ENCODE data around the gene ASCL2.
"Not testable (repeated sequence)": the region's sequence is repeated elsewhere in the genome, so short reads cannot be mapped to it uniquely, and the experiment has no call there.

The ASCL2 gene

DNA sequence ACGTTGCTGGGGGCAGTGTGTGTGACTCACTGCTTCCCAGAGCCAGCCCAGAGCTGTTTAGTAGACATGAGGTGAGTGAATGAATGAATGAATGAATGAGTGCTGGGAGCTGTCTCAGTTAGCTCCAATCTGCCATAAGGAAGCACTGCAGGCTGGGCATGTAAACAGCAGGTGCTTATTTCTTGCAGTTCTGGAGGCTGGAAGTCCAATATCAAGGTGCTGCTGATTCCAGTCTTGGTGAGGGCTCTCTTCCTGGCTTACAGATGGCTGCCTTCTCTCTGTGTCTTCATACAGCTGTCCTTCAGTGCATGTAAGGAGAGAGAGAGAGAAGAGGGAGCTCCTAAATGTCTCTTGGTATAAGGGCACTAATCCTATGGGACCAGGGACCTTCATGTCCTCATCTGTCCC is 27.2 kb upstream of the ASCL2 start:
- no peak for DNase-seq (ENCODE audit: low spot score)

- no peak for DNase-seq (ENCODE audit: low spot score)
Observed at GRCh38 chr11:2296913-2297622, 26.7 kb upstream of the ASCL2 start.

GRCh38 chr11:2295971-2296912 is 25.9 kb upstream of the ASCL2 start:
- DNase-seq (ENCODE audit: low spot score), result no peak

GRCh38 chr11:2294926-2295290 is 24.5 kb upstream of the ASCL2 start:
- no peak for DNase-seq (ENCODE audit: low spot score)

DNA sequence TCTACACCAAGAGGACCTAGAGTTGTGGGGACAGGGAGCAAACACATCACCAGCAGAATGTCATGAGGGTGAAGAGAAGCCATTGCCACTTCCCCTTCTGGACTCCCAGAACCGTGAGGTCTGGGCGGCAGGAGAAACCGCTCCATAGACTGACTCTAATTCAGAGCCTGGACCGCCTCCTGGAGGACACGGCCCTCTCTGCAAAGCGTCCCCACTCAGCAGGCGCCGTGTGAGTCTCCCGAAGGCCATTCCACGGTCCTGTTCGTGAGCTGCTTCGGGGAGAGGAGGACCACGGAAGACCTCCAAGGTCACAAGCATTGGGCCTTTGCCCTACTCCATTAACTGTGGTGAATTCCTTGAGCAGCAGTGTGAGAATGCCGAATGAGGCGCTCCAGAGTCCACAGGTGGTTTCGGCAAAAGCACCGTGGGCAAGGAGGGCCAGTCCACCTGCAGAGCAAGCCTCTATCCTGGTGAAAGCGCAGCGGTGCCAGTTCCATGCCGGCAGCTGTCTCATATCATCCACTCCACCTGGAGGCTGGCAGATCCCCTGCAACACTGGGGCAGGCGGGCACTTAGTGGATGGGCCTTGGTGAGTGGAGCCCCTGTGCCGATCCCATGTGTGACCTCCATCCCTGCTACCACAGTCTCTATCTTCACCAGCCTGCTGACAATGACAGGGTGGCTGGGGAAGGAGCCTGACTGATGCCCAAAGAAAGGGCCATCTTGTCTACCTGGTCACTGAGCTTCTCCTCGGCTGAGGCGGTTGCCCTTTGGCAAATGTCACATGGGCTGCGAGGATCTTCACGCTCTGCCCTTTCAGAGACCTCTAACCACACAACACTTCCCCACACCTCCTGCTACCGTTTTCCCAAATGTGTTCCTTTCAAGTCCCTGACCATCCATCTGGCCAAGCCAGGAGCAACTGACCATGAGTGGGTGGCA is 23.9 kb upstream of the ASCL2 start:
- DNase-seq (ENCODE audit: low spot score), result no peak

- DNase-seq (ENCODE audit: low spot score), result no peak
Observed at GRCh38 chr11:2293531-2293971, 23.2 kb upstream of the ASCL2 start.

- DNase-seq (ENCODE audit: low spot score), result no peak
Observed at GRCh38 chr11:2290351-2290841, 20.0 kb upstream of the ASCL2 start.

- no peak for DNase-seq (ENCODE audit: low spot score)
Observed at GRCh38 chr11:2289859-2290258, 19.5 kb upstream of the ASCL2 start.

- DNase-seq (ENCODE audit: low spot score), result no peak
Observed at GRCh38 chr11:2289350-2289749, 19.0 kb upstream of the ASCL2 start.

- DNase-seq (ENCODE audit: low spot score), result no peak
Observed at GRCh38 chr11:2287091-2287490, 16.7 kb upstream of the ASCL2 start.

- not testable (repeated sequence) for DNase-seq (ENCODE audit: low spot score)
Observed at GRCh38 chr11:2286350-2286749, 16.0 kb upstream of the ASCL2 start.

DNA sequence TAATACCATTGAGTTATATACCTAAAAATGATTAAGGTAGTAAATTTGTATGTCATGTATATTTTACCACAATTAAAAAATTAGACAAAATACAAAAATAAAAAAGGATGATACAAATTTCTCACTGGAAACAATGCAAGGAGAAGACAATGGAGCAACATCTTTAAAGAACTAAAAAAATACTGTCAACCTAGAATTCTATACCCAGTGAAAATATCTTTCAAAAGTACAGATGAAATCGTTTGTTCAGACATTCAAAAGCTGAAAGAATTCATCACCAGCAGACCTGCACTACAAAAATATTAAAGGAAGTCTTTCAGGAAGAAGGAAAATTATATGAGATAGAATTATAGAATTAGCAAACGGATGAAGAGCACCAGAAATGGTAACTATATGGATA is 9.8 kb upstream of the ASCL2 start:
- DNase-seq (ENCODE audit: low spot score), result no peak

GRCh38 chr11:2277933-2278523 is 7.6 kb upstream of the ASCL2 start:
- no peak for DNase-seq (ENCODE audit: low spot score)

- no peak for DNase-seq (ENCODE audit: low spot score)
Observed at GRCh38 chr11:2277008-2277346, 6.6 kb upstream of the ASCL2 start.

DNA sequence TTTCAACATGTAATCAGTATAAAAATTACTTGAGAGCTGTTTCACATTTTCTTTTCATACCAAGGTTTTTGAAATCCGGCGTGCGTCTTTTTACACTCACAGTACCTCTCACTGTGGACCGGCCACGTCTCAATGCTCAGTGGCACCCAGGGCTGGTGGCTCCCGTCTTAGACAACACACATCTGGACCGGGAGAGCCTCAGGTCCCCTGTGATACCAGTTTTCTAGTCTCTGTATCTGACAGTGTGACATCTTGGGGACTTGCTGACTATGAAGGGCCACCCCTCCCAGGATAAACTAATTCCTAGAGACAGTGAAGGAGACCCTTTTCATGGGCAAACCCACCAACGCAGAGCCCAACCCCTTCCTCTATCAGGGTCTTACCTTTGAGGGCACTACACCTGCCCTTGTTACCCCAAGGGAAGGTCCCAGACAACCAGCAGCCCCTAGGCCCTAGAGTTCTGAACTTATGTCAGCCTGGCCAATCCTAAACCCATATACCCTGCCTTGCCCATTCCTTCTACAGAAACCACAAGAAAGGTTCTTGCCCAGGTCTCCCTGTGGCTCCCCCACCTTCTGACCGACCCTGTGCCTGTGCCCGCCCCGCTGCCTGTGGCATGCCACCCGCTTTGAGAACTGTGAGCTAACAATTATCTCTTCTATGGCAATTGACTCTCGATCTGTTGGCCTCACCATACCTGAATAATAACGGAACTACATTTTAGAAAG is 6.1 kb upstream of the ASCL2 start:
- DNase-seq (ENCODE audit: low spot score), result peak; percentile 0

GRCh38 chr11:2275334-2276279 is 5.2 kb upstream of the ASCL2 start:
- DNase-seq (ENCODE audit: low spot score), result no peak

DNA sequence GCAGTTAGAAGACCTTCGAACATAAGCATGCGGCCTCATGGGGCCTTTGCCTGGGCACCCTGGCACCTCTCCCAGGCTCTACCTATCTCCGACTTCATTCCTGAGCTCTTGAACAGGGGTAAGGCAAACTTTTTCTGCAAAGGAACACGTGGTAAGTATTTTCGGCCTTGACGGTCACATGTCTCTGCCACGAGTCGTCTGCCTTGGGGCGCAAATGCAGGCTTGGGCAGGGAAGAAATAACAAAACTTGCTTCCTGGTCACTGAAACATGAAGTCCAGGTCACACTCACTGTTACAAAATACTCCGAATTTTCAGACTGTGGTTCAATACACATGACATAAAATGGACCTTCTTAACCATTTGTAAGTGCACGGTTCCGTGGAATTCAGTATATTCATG is 3.4 kb upstream of the ASCL2 start:
- DNase-seq (ENCODE audit: low spot score), result no peak

DNA sequence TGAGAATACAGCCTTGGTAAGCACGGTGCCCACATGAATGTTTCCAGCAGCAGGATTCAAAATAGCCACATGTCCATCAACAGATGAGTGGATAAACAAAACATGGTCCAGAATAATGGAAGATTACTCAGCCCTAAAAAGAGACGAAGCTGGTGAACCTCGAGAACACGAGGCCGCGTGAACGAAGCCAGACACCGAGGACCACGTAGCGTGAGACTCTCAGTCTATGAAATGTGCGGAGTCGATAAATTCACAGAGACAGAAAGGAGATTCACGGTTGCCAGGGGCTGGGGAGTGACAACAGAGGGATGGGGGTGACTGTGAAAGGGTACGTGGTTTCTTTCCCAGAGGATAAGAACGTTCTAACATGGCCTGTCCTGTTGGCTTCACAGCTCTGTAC is 2.9 kb upstream of the ASCL2 start:
- no peak for DNase-seq (ENCODE audit: low spot score)

GRCh38 chr11:2272946-2273280 is 2.5 kb upstream of the ASCL2 start:
- no peak for DNase-seq (ENCODE audit: low spot score)

Data from Ammon's horn (tissue), 1 donor.